Esophagus muscularis mucosa (tissue), 4 donors: ENCODE data around the gene OR4D9. TPM values are rescaled to one million over a fixed set of nuclear protein-coding genes. Genes with fewer than 3 reads are reported as not detected.

Experiments
- DNase-seq: peaks from one replicate; pipeline ENCODE4 v3.0.0-alpha.2; 2017; ENCODE audit errors: extremely low spot score
- H3K27ac ChIP-seq, 4 donors: fragments of 200-600 bp; sonication (generic); replicated peaks in 1 of 4; 1 replicate in 3 of 4; 2 replicates in 1 of 4; pipeline ENCODE4 v1.5.1; 2016 to 2019; ENCODE audit warnings: mild to moderate bottlenecking in 1 of 4
- H3K27me3 ChIP-seq, 4 donors: fragments of 200-600 bp; sonication (generic); one replicate each; pipeline versions ENCODE4 v1.5.1 to v1.6.0; 2016 to 2019
- H3K36me3 ChIP-seq, 4 donors: fragments of 200-600 bp; sonication (generic); one replicate each; pipeline ENCODE4 v1.5.1; 2016 to 2019
- H3K4me1 ChIP-seq, 4 donors: fragments of 200-600 bp; sonication (generic); one replicate each; pipeline ENCODE4 v1.5.1; 2016 to 2019
- H3K4me3 ChIP-seq, 4 donors: fragments of 200-600 bp; sonication (generic); 1 replicate in 2 of 4; 2 replicates in 2 of 4; pipeline ENCODE4 v1.5.1; 2016 to 2019; ENCODE audit warnings: mild to moderate bottlenecking in 4 of 4, moderate library complexity in 1 of 4
- H3K9me3 ChIP-seq, 4 donors: fragments of 200-600 bp; sonication (generic); 1 replicate in 3 of 4; 2 replicates in 1 of 4; pipeline ENCODE4 v1.5.1; 2016 to 2019
- EP300 ChIP-seq: sonication (generic); formaldehyde crosslinking; IDR thresholded peaks from one replicate; pipeline ENCODE4 v1.6.1; 2017; ENCODE audit warnings: antibody characterized with exemption
- POLR2A ChIP-seq: fragments of 450-650 bp; IDR thresholded peaks from one replicate; pipeline ENCODE4 v1.6.1; 2017; ENCODE audit warnings: antibody characterized with exemption, moderate library complexity, mild to moderate bottlenecking, low read depth
- POLR2AphosphoS5 ChIP-seq, 2 donors: sonication (generic); formaldehyde crosslinking; IDR thresholded peaks; one replicate each; pipeline ENCODE4 v1.6.1; 2017; ENCODE audit warnings: antibody characterized with exemption in 2 of 2
- WGBS: methylation state at CpG from one replicate; pipeline ENCODE4 v1.1.5; 2018; 5-methylcytosine and 5-hydroxymethylcytosine counted together
- intact Hi-C: fragments of 100-400 bp; cut with DNase I; formaldehyde crosslinking; loops from one replicate; pipeline ENCODE4 v1.15.1; 2023
- total RNA-seq, 4 donors: library from RNA; depleted of rRNA; stranded (reverse); fragments of >200 nt; gene quantifications; one replicate each; pipeline versions ENCODE4 v1.1.0 to v1.2.1, GENCODE V29; 2016
- TF ChIP-seq, protein P1 (sequence below), 3 experiments: fragments of 200-600 bp in 2 of 3; fragments of 450-650 bp in 1 of 3; sonication (generic) in 2 of 3; IDR thresholded peaks; one replicate each; pipeline ENCODE4 v1.5.1; 2017 to 2019; ENCODE audit warnings: antibody characterized with exemption in 3 of 3, mild to moderate bottlenecking in 2 of 3, moderate library complexity in 1 of 3

OR4D9 gene
- total RNA-seq, 4 donors from 2014 or later = not detected

- Histone ChIP-seq H3K9me3 (no peaks in the 10 kb centered on the region), H3K27me3 (no peaks in the 10 kb centered on the region), H3K36me3 (no peaks in the 10 kb centered on the region), H3K4me3 (peak overlapping the region; percentile 57 to 66 (median 60)), H3K27ac (peak overlapping the region; percentile 74 to 89 (median 87)), H3K4me1 (peaks cover 5 to 31% (median 25%) of the 10 kb centered on the region in 4 donors)
- intact Hi-C loops = loop anchor here (5.0 kb wide), 1 partner anchor 116 kb away; the partner anchor contains the start of gene PATL1
- peak; percentile 94 for DNase-seq
- no peak for TF ChIP-seq EP300
- peak in 1 of 2 donors; percentile 40 for TF ChIP-seq POLR2AphosphoS5 (IDR thresholded peaks at IDR 0.05)
- under 1% methylated on average over 34 of the region's 34 CpGs for WGBS
Observed at GRCh38 chr11:59550842-59551658, 39.7 kb downstream of the OR4D9 start.

GRCh38 chr11:59551659-59552521, 40.6 kb downstream of the OR4D9 start:
- intact Hi-C loops = loop anchor here (5.0 kb wide), 1 partner anchor 115 kb away; the partner anchor contains the start of gene PATL1
- H3K4me1 ChIP-seq = peaks cover 5 to 39% (median 33%) of the 10 kb centered on the region in 4 donors
- H3K9me3 ChIP-seq = no peaks in the 10 kb centered on the region
- 21% methylated on average over 30 of the region's 30 CpGs for WGBS
- TF ChIP-seq POLR2AphosphoS5 (IDR thresholded peaks at IDR 0.05) (no peak), POLR2A (no peak), EP300 (no peak)
- TF ChIP-seq, protein P1, sequence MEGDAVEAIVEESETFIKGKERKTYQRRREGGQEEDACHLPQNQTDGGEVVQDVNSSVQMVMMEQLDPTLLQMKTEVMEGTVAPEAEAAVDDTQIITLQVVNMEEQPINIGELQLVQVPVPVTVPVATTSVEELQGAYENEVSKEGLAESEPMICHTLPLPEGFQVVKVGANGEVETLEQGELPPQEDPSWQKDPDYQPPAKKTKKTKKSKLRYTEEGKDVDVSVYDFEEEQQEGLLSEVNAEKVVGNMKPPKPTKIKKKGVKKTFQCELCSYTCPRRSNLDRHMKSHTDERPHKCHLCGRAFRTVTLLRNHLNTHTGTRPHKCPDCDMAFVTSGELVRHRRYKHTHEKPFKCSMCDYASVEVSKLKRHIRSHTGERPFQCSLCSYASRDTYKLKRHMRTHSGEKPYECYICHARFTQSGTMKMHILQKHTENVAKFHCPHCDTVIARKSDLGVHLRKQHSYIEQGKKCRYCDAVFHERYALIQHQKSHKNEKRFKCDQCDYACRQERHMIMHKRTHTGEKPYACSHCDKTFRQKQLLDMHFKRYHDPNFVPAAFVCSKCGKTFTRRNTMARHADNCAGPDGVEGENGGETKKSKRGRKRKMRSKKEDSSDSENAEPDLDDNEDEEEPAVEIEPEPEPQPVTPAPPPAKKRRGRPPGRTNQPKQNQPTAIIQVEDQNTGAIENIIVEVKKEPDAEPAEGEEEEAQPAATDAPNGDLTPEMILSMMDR (IDR thresholded peaks at IDR 0.05) = no peak
- H3K4me3 ChIP-seq = peak overlapping the region; percentile 57 to 66 (median 60)
- no peaks in the 10 kb centered on the region for H3K36me3 ChIP-seq
- no peaks in the 10 kb centered on the region for H3K27me3 ChIP-seq
- H3K27ac ChIP-seq = peak overlapping the region; percentile 74 to 89 (median 87)
- no peak for DNase-seq

DNA sequence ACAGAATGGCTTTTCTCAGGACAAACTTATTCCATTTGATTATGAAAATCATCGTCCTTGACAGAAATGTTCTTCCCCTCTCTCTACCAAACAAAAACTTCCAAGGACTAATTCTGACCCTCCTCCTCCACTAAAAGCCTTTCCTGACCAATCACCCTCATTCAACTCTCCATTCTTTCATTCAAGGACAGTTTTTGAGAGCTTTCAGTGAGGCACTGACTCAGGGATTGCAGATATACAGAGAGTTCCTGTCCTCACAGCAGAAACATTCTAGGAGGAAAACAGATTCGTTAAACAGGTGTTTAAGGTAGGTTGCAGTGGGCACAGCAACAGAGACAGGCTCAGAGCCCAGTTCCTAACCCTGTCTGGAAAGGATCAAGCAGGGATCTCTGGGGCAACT, 41.5 kb downstream of the OR4D9 start:
- peak overlapping the region in 2 of 4 donors; percentile 21 to 89 for H3K27ac ChIP-seq
- DNase-seq = no peak
- 69% methylated on average over 2 of the region's 2 CpGs for WGBS
- H3K27me3 ChIP-seq = no peaks in the 10 kb centered on the region
- no peaks in the 10 kb centered on the region for H3K36me3 ChIP-seq
- H3K4me3 ChIP-seq = no peak overlapping the region
- H3K9me3 ChIP-seq = no peaks in the 10 kb centered on the region
- intact Hi-C loops = loop anchor here (5.0 kb wide), 1 partner anchor 114 kb away; the partner anchor contains the start of gene PATL1
- H3K4me1 ChIP-seq = peaks cover 5 to 47% (median 41%) of the 10 kb centered on the region in 4 donors
- TF ChIP-seq EP300 = no peak
- TF ChIP-seq, protein P1 (IDR thresholded peaks at IDR 0.05) = no peak

GRCh38 chr11:59553323-59553722, 42.0 kb downstream of the OR4D9 start:
- peaks cover 5 to 48% (median 43%) of the 10 kb centered on the region in 4 donors for H3K4me1 ChIP-seq
- no peaks in the 10 kb centered on the region for H3K36me3 ChIP-seq
- H3K9me3 ChIP-seq = no peaks in the 10 kb centered on the region
- DNase-seq = no peak
- H3K27me3 ChIP-seq = no peaks in the 10 kb centered on the region
- TF ChIP-seq EP300 = no peak
- TF ChIP-seq, protein P1 (IDR thresholded peaks at IDR 0.05) = no peak
- no peak for TF ChIP-seq POLR2AphosphoS5 (IDR thresholded peaks at IDR 0.05)
- no peak for TF ChIP-seq POLR2A
- 96% methylated on average over 21 of the region's 21 CpGs for WGBS
- intact Hi-C loops = loop anchor here (5.0 kb wide), 1 partner anchor 114 kb away; the partner anchor contains the start of gene PATL1
- no peak overlapping the region for H3K4me3 ChIP-seq
- no peak overlapping the region for H3K27ac ChIP-seq

- no peak for DNase-seq
- WGBS = 34% methylated on average over 17 of the region's 17 CpGs
- intact Hi-C loops = no loop called here
- TF ChIP-seq, protein P1 (IDR thresholded peaks at IDR 0.05) = no peak
- TF ChIP-seq POLR2A (no peak), POLR2AphosphoS5 (IDR thresholded peaks at IDR 0.05) (no peak), EP300 (no peak)
- no peaks in the 10 kb centered on the region for H3K36me3 ChIP-seq
- H3K27ac ChIP-seq = peak overlapping the region; percentile 50 to 73 (median 68)
- peak overlapping the region; percentile 30 to 51 (median 44) for H3K4me3 ChIP-seq
- H3K9me3 ChIP-seq = no peaks in the 10 kb centered on the region
- H3K4me1 ChIP-seq = peaks cover 5 to 50% (median 37%) of the 10 kb centered on the region in 4 donors
- H3K27me3 ChIP-seq = no peaks in the 10 kb centered on the region
Observed at GRCh38 chr11:59555601-59556114, 44.3 kb downstream of the OR4D9 start.
